Stimulated activated CD4-positive, alpha-beta T cell treated with anti-CD3 and anti-CD28 coated beads, TNF-alpha, amount 100 ng/mL, for 48 hours (primary cell): ENCODE results near the gene AP2B1.

ENCODE experiments used
- DNase-seq, 3 donors: peaks; one replicate each; pipeline ENCODE4 v3.0.0-alpha.2; 2020; ENCODE audit warnings: low read depth in 3 of 3

AP2B1 gene

GRCh38 chr17:35728551-35728950 is 141.4 kb downstream of the AP2B1 start:
- no peak for DNase-seq

- DNase-seq: no peak
These were observed 142.3 kb downstream of the AP2B1 start for GRCh38 chr17:35729405-35729833.

GRCh38 chr17:35730400-35731005 is 143.4 kb downstream of the AP2B1 start:
- DNase-seq: no peak

- DNase-seq: peak in 1 of 3 donors; percentile 30
These were observed 144.3 kb downstream of the AP2B1 start, which contains the start of gene RASL10B for GRCh38 chr17:35731239-35731916. Gene RASL10B, plus strand, starts transcription at chr17:35731639. Its CDS starts 3,546 bp downstream, at chr17:35735185.

GRCh38 chr17:35731917-35732805 is 145.0 kb downstream of the AP2B1 start:
- no peak for DNase-seq

GRCh38 chr17:35732806-35733136 is 145.6 kb downstream of the AP2B1 start:
- DNase-seq: no peak

GRCh38 chr17:35733366-35733765 is 146.2 kb downstream of the AP2B1 start:
- no peak for DNase-seq

- DNase-seq: no peak
These were observed 147.3 kb downstream of the AP2B1 start for GRCh38 chr17:35734396-35734795.

- no peak for DNase-seq
These were observed 148.1 kb downstream of the AP2B1 start for GRCh38 chr17:35735036-35735805.

- DNase-seq: no peak
These were observed 149.1 kb downstream of the AP2B1 start for GRCh38 chr17:35736236-35736635.

- DNase-seq: no peak
These were observed 151.5 kb downstream of the AP2B1 start for GRCh38 chr17:35738519-35739133.

- no peak for DNase-seq
These were observed 153.1 kb downstream of the AP2B1 start for GRCh38 chr17:35740216-35740615.

- no peak for DNase-seq
These were observed 154.1 kb downstream of the AP2B1 start for GRCh38 chr17:35740997-35741931.

- DNase-seq: no peak
These were observed 155.4 kb downstream of the AP2B1 start for GRCh38 chr17:35742496-35742895.

GRCh38 chr17:35742896-35743477 is 155.9 kb downstream of the AP2B1 start:
- DNase-seq: no peak

GRCh38 chr17:35743626-35744328 is 156.7 kb downstream of the AP2B1 start:
- DNase-seq: no peak

- no peak for DNase-seq
These were observed 157.7 kb downstream of the AP2B1 start for GRCh38 chr17:35744830-35745229.

GRCh38 chr17:35745246-35745645 is 158.1 kb downstream of the AP2B1 start:
- DNase-seq: no peak

- no peak for DNase-seq
These were observed 158.7 kb downstream of the AP2B1 start for GRCh38 chr17:35745749-35746320.
